Measurements from ENCODE around the gene PDE6G. TPM values are rescaled to one million over a fixed set of nuclear protein-coding genes. Genes with fewer than 3 reads are reported as not detected.

PDE6G gene
- total RNA-seq, 4 donors from 2014 or later, result 0.62 TPM; not detected in 3

GRCh38 chr17:81695801-81696200, 39.5 kb upstream of the PDE6G start:
- Histone ChIP-seq H3K27ac (no peak overlapping the region), H3K9me3 (no peaks in the 10 kb centered on the region), H3K27me3 (no peaks in the 10 kb centered on the region), H3K4me3 (no peak overlapping the region), H3K4me1 (peaks cover 0 to 5% (median 0%) of the 10 kb centered on the region in 3 donors), H3K36me3 (peaks cover 0 to 98% of the 10 kb centered on the region in 2 donors)
- WGBS, 2 donors (ENCODE audit: low coverage in 1 of 2), result no CpG with 5 or more reads among the region's 22 CpGs
- no peak for TF ChIP-seq POLR2A (IDR thresholded peaks at IDR 0.05)
- TF ChIP-seq EP300 (IDR thresholded peaks at IDR 0.05), result no peak
- no peak for TF ChIP-seq CTCF (IDR thresholded peaks at IDR 0.05)
- no peak for TF ChIP-seq POLR2AphosphoS5 (IDR thresholded peaks at IDR 0.05)
- no peak for ATAC-seq

- TF ChIP-seq POLR2AphosphoS5 (IDR thresholded peaks at IDR 0.05) (no peak), POLR2A (IDR thresholded peaks at IDR 0.05) (no peak), EP300 (IDR thresholded peaks at IDR 0.05) (no peak), CTCF (IDR thresholded peaks at IDR 0.05) (no peak)
- H3K4me3 ChIP-seq, result no peak overlapping the region
- ATAC-seq, result no peak
- no CpG with 5 or more reads among the region's 6 CpGs for WGBS, 2 donors (ENCODE audit: low coverage in 1 of 2)
- no peak overlapping the region for H3K27ac ChIP-seq
- peaks cover 0 to 98% of the 10 kb centered on the region in 2 donors for H3K36me3 ChIP-seq
- no peaks in the 10 kb centered on the region for H3K4me1 ChIP-seq
- H3K9me3 ChIP-seq, result no peaks in the 10 kb centered on the region
- no peaks in the 10 kb centered on the region for H3K27me3 ChIP-seq
Measured at GRCh38 chr17:81695211-81695610, 38.9 kb upstream of the PDE6G start.

- 76% methylated on average over 4 of the region's 19 CpGs; no CpG with 5 or more reads in 1 of the 2 donors for WGBS, 2 donors (ENCODE audit: low coverage in 1 of 2)
- peaks cover 0 to 100% of the 10 kb centered on the region in 2 donors for H3K36me3 ChIP-seq
- no peak for ATAC-seq
Measured at GRCh38 chr17:81694810-81695209, 38.5 kb upstream of the PDE6G start.

GRCh38 chr17:81693509-81694210, 37.3 kb upstream of the PDE6G start:
- Histone ChIP-seq H3K4me3 (no peak overlapping the region), H3K27ac (no peak overlapping the region), H3K36me3 (peaks cover 0 to 100% of the 10 kb centered on the region in 2 donors), H3K27me3 (no peaks in the 10 kb centered on the region), H3K9me3 (no peaks in the 10 kb centered on the region), H3K4me1 (no peaks in the 10 kb centered on the region)
- WGBS, 2 donors (ENCODE audit: low coverage in 1 of 2), result 83% methylated on average over 8 of the region's 35 CpGs; no CpG with 5 or more reads in 1 of the 2 donors
- TF ChIP-seq POLR2A (IDR thresholded peaks at IDR 0.05) (no peak), CTCF (IDR thresholded peaks at IDR 0.05) (no peak), POLR2AphosphoS5 (IDR thresholded peaks at IDR 0.05) (no peak), EP300 (IDR thresholded peaks at IDR 0.05) (no peak)
- ATAC-seq, result no peak

More at GRCh38 chr17:81694810-81695209, 38.5 kb upstream of the PDE6G start:
- no peak overlapping the region for H3K4me3 ChIP-seq
- TF ChIP-seq CTCF (IDR thresholded peaks at IDR 0.05), result no peak
- TF ChIP-seq POLR2AphosphoS5 (IDR thresholded peaks at IDR 0.05), result no peak
- TF ChIP-seq EP300 (IDR thresholded peaks at IDR 0.05), result no peak
- no peak for TF ChIP-seq POLR2A (IDR thresholded peaks at IDR 0.05)
- no peaks in the 10 kb centered on the region for H3K27me3 ChIP-seq
- no peaks in the 10 kb centered on the region for H3K4me1 ChIP-seq
- no peak overlapping the region for H3K27ac ChIP-seq
- H3K9me3 ChIP-seq, result no peaks in the 10 kb centered on the region

GRCh38 chr17:81691608-81692007, 35.3 kb upstream of the PDE6G start:
- WGBS, 2 donors (ENCODE audit: low coverage in 1 of 2), result 96% methylated on average over 9 to 12 of the region's 20 CpGs
- Histone ChIP-seq H3K4me3 (no peak overlapping the region), H3K9me3 (no peaks in the 10 kb centered on the region), H3K36me3 (peaks cover 0 to 100% of the 10 kb centered on the region in 2 donors), H3K27me3 (no peaks in the 10 kb centered on the region), H3K27ac (no peak overlapping the region), H3K4me1 (peaks cover 0 to 8% (median 0%) of the 10 kb centered on the region in 3 donors)
- ATAC-seq, result no peak
- TF ChIP-seq CTCF (IDR thresholded peaks at IDR 0.05) (no peak), POLR2A (IDR thresholded peaks at IDR 0.05) (no peak), POLR2AphosphoS5 (IDR thresholded peaks at IDR 0.05) (no peak), EP300 (IDR thresholded peaks at IDR 0.05) (no peak)
